Neural progenitor cell (in vitro differentiated cells): ENCODE results near the gene CEP104.

Experiments
- EZH2 ChIP-seq: fragments of 200-600 bp; sonication (generic); IDR thresholded peaks from 2 replicates; pipeline ENCODE4 v1.6.1; 2017; ENCODE audit warnings: antibody characterized with exemption, mild to moderate bottlenecking, moderate library complexity
- EZH2phosphoT487 ChIP-seq: fragments of 200-600 bp; sonication (generic); IDR thresholded peaks from 2 replicates; pipeline ENCODE4 v1.6.1; 2017; ENCODE audit warnings: antibody characterized with exemption
- TF ChIP-seq, protein P1 (sequence below): fragments of 200-600 bp; sonication (generic); IDR thresholded peaks from 2 replicates; pipeline ENCODE4 v1.5.1; 2017; ENCODE audit warnings: antibody characterized with exemption, mild to moderate bottlenecking

DNA sequence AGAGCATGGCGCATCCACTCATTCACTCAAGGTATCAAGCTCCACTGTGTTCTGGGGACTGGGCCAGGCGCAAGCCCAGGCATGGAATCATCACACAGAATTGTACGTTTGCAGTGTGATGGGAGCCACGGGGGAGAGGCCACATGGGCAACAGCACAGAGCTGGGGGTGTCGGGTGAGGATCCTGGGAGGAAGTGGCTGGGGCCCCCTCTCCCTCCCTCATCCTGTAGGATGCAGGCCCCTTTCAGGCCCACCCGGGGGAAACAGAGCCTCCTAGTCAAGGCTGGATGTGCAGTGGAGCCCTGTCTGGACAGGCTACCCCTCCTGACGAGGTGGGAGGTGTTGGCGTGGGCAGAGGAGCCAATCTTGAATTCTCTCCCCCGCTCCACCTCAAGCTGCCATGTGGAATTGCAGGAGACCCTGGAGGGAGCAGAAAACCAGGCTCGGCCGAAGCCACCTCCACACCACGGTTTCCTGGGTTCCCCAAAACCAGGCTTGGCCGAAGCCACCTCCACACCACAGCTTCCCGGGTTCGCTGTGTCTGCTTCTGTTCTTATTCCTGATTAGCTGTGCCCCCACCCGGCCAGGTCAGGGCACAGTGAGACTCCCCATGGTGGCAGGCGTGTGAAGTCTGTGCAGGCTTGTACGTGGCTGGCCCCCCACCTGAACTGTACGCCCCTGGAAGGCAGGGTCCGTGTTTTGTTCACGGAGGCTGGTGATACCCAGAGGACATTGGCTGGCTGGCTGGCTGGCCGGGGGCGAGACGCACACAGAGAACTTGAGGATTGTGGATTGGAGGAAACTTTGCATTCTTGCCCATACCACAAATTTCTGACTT, 47.2 kb upstream of the CEP104 start:
- TF ChIP-seq, protein P1, sequence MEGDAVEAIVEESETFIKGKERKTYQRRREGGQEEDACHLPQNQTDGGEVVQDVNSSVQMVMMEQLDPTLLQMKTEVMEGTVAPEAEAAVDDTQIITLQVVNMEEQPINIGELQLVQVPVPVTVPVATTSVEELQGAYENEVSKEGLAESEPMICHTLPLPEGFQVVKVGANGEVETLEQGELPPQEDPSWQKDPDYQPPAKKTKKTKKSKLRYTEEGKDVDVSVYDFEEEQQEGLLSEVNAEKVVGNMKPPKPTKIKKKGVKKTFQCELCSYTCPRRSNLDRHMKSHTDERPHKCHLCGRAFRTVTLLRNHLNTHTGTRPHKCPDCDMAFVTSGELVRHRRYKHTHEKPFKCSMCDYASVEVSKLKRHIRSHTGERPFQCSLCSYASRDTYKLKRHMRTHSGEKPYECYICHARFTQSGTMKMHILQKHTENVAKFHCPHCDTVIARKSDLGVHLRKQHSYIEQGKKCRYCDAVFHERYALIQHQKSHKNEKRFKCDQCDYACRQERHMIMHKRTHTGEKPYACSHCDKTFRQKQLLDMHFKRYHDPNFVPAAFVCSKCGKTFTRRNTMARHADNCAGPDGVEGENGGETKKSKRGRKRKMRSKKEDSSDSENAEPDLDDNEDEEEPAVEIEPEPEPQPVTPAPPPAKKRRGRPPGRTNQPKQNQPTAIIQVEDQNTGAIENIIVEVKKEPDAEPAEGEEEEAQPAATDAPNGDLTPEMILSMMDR: no peak
- TF ChIP-seq EZH2 (no peak), EZH2phosphoT487 (no peak)
